H9 (cell line): ENCODE data around the gene MGAM2. TPM values are rescaled to one million over a fixed set of nuclear protein-coding genes. Genes with fewer than 3 reads are reported as not detected.

Experiments
- DNase-seq: peaks from one replicate; pipeline ENCODE4 v3.0.0-alpha.2; 2017
- H2AFZ ChIP-seq: one replicate; pipeline ENCODE4 v1.6.1; 2013; ENCODE audit warnings: mild to moderate bottlenecking, low read length, control low read depth, moderate library complexity
- H2AK5ac ChIP-seq: 2 replicates; pipeline ENCODE4 v1.6.1; 2013; ENCODE audit warnings: low read length, control low read depth, mixed read lengths; ENCODE audit not compliant: insufficient read length
- H2BK120ac ChIP-seq: one replicate; pipeline ENCODE4 v1.6.1; 2013; ENCODE audit warnings: low read depth, mild to moderate bottlenecking, low read length, control low read depth, inconsistent platforms; ENCODE audit not compliant: poor library complexity, severe bottlenecking
- H2BK12ac ChIP-seq: 2 replicates; pipeline ENCODE4 v1.6.1; 2013; ENCODE audit warnings: low read length, control low read depth, mixed read lengths, low read depth; ENCODE audit not compliant: insufficient read length
- H2BK15ac ChIP-seq: 2 replicates; pipeline ENCODE4 v1.6.1; 2013; ENCODE audit warnings: low read depth, low read length, control low read depth
- H2BK20ac ChIP-seq: one replicate; pipeline ENCODE4 v1.6.1; 2013; ENCODE audit warnings: low read depth, mild to moderate bottlenecking, low read length, control low read depth, inconsistent platforms; ENCODE audit not compliant: poor library complexity, severe bottlenecking
- H2BK5ac ChIP-seq: 2 replicates; pipeline ENCODE4 v1.6.1; 2013; ENCODE audit warnings: low read length, control low read depth, mixed read lengths; ENCODE audit not compliant: insufficient read length
- H3K14ac ChIP-seq: 2 replicates; pipeline ENCODE4 v1.6.1; 2013; ENCODE audit warnings: low read length, control low read depth; ENCODE audit not compliant: insufficient read depth
- H3K18ac ChIP-seq: 2 replicates; pipeline ENCODE4 v1.6.1; 2013; ENCODE audit warnings: low read depth, mild to moderate bottlenecking, mixed read lengths, low read length, control low read depth; ENCODE audit not compliant: insufficient read length
- H3K23ac ChIP-seq: 2 replicates; pipeline ENCODE4 v1.6.1; 2013; ENCODE audit warnings: low read length, control low read depth, mixed read lengths, low read depth; ENCODE audit not compliant: insufficient read length
- H3K23me2 ChIP-seq: 2 replicates; pipeline ENCODE4 v1.6.1; 2013; ENCODE audit warnings: low read depth, mild to moderate bottlenecking, mixed read lengths, low read length, control low read depth; ENCODE audit not compliant: insufficient read length, poor library complexity, severe bottlenecking
- H3K27ac ChIP-seq: 2 replicates; pipeline ENCODE4 v1.5.1; 2013; ENCODE audit warnings: low read length, control low read depth, mixed read lengths, low read depth; ENCODE audit not compliant: insufficient read length
- H3K27me3 ChIP-seq: 2 replicates; pipeline ENCODE4 v1.6.1; 2013; ENCODE audit warnings: low read length, control low read depth, inconsistent platforms; ENCODE audit not compliant: insufficient read depth
- H3K4ac ChIP-seq: 2 replicates; pipeline ENCODE4 v1.6.1; 2013; ENCODE audit warnings: low read depth, mild to moderate bottlenecking, control low read depth, inconsistent platforms, low read length, moderate library complexity
- H3K4me1 ChIP-seq: 2 replicates; pipeline ENCODE4 v1.6.1; 2013; ENCODE audit warnings: low read length, control low read depth, inconsistent platforms; ENCODE audit not compliant: insufficient read depth
- H3K4me2 ChIP-seq: 2 replicates; pipeline ENCODE4 v1.6.1; 2013; ENCODE audit warnings: low read length, control low read depth, mixed read lengths; ENCODE audit not compliant: insufficient read length, insufficient read depth
- H3K56ac ChIP-seq: 2 replicates; pipeline ENCODE4 v1.6.1; 2013; ENCODE audit warnings: low read depth, mild to moderate bottlenecking, mixed read lengths, low read length, control low read depth; ENCODE audit not compliant: insufficient read length
- H3K79me1 ChIP-seq: 2 replicates; pipeline ENCODE4 v1.6.1; 2013; ENCODE audit warnings: low read depth, mild to moderate bottlenecking, moderate library complexity, low read length, control low read depth, inconsistent platforms; ENCODE audit not compliant: insufficient read depth, poor library complexity, severe bottlenecking
- H3K79me2 ChIP-seq: 2 replicates; pipeline ENCODE4 v1.6.1; 2013; ENCODE audit warnings: low read length, control low read depth, inconsistent platforms; ENCODE audit not compliant: insufficient read depth
- H3K9ac ChIP-seq: 2 replicates; pipeline ENCODE4 v1.6.1; 2013; ENCODE audit warnings: low read length, control low read depth, mixed read lengths; ENCODE audit not compliant: insufficient read length; ENCODE audit errors: extremely low read depth
- H3K9me3 ChIP-seq: one replicate; pipeline ENCODE4 v1.6.1; 2013; ENCODE audit warnings: low read depth, low read length, inconsistent platforms; ENCODE audit not compliant: control insufficient read depth
- H3T11ph ChIP-seq: one replicate; pipeline ENCODE4 v1.6.1; 2013; ENCODE audit warnings: mild to moderate bottlenecking, low read length, control low read depth, inconsistent platforms
- H4K20me1 ChIP-seq: one replicate; pipeline ENCODE4 v1.6.1; 2013; ENCODE audit not compliant: control insufficient read depth, insufficient read length, insufficient read depth
- H4K5ac ChIP-seq: 2 replicates; pipeline ENCODE4 v1.6.1; 2013; ENCODE audit warnings: low read depth, mild to moderate bottlenecking, mixed read lengths, low read length, control low read depth; ENCODE audit not compliant: insufficient read length
- H4K8ac ChIP-seq: replicated peaks from 2 replicates; pipeline ENCODE4 v1.6.1; 2013; ENCODE audit warnings: low read length, control low read depth, mixed read lengths, low read depth; ENCODE audit not compliant: insufficient read length
- H4K91ac ChIP-seq: 2 replicates; pipeline ENCODE4 v1.6.1; 2013; ENCODE audit warnings: low read depth, mild to moderate bottlenecking, moderate library complexity, mixed read lengths, low read length, control low read depth; ENCODE audit not compliant: insufficient read length
- H3K27ac Mint-ChIP-seq, 3 experiments: 2 replicates in 2 of 3; 3 replicates in 1 of 3; pipeline ENCODE4 v1.8.0; 2020 to 2021; ENCODE audit warnings: mixed read lengths in 3 of 3, mild to moderate bottlenecking in 1 of 3, moderate library complexity in 1 of 3
- H3K27me3 Mint-ChIP-seq: 2 replicates; pipeline ENCODE4 v1.8.0; 2021; ENCODE audit warnings: low read depth, mild to moderate bottlenecking, moderate library complexity, mixed read lengths
- H3K36me3 Mint-ChIP-seq, 3 experiments: 2 replicates in 2 of 3; 3 replicates in 1 of 3; pipeline ENCODE4 v1.8.0; 2020 to 2021; ENCODE audit warnings: low read depth in 3 of 3, mixed read lengths in 3 of 3; ENCODE audit not compliant: insufficient read depth in 1 of 3
- H3K4me1 Mint-ChIP-seq, 2 experiments: 2 replicates each; pipeline ENCODE4 v1.8.0; 2020; ENCODE audit warnings: mixed read lengths in 2 of 2
- H3K4me3 Mint-ChIP-seq, 2 experiments: 2 replicates in 1 of 2; 3 replicates in 1 of 2; pipeline ENCODE4 v1.8.0; 2020 to 2021; ENCODE audit warnings: mild to moderate bottlenecking in 2 of 2, mixed read lengths in 2 of 2, moderate library complexity in 1 of 2
- H3K9me3 Mint-ChIP-seq, 2 experiments: 2 replicates in 1 of 2; 3 replicates in 1 of 2; pipeline ENCODE4 v1.8.0; 2020; ENCODE audit warnings: mild to moderate bottlenecking in 2 of 2, mixed read lengths in 2 of 2, moderate library complexity in 1 of 2
- CTCF ChIP-seq: fragments of 200-600 bp; sonication (generic); conservative IDR thresholded peaks from 3 replicates; pipeline ENCODE4 v1.8.0; 2021; ENCODE audit warnings: antibody characterized with exemption, mild to moderate bottlenecking
- WGBS: extraction: QIAGEN DNeasy Blood & Tissue Kit; methylation state at CpG from one replicate; pipeline ENCODE4 v1.1.7; 2013; ENCODE audit warnings: missing lambda C conversion rate, low lambda C conversion rate, mixed read lengths; ENCODE audit not compliant: insufficient read length; ENCODE audit errors: extremely low coverage; 5-methylcytosine and 5-hydroxymethylcytosine counted together
- total RNA-seq: library from RNA; stranded (reverse); gene quantifications from 2 replicates; pipeline ENCODE4 v1.2.1, GENCODE V29; 2021

Gene MGAM2
- total RNA-seq, 1 experiment from 2014 or later, result not detected

GRCh38 chr7:142196066-142196840 lies 84.7 kb downstream of the MGAM2 start:
- Mint-ChIP-seq H3K27ac (no peak overlapping the region), H3K4me3 (no peak overlapping the region), H3K36me3 (no peaks in the 10 kb centered on the region), H3K4me1 (no peaks in the 10 kb centered on the region), H3K9me3 (no peaks in the 10 kb centered on the region; a peak in 1 of 5 replicates), H3K27me3 (peaks cover 3% of the 10 kb centered on the region)
- Histone ChIP-seq H2BK15ac (no peak overlapping the region), H3K4ac (no peak overlapping the region), H3K18ac (no peak overlapping the region), H3K9me3 (no peaks in the 10 kb centered on the region), H3K27me3 (no peaks in the 10 kb centered on the region), H3K14ac (no peak overlapping the region), H2BK120ac (no peak overlapping the region), H2BK12ac (no peak overlapping the region), H3K27ac (no peak overlapping the region), H4K91ac (no peak overlapping the region), H4K5ac (no peak overlapping the region), H3K4me1 (no peaks in the 10 kb centered on the region), H3K9ac (no peak overlapping the region), H4K8ac (no peak overlapping the region), H3K23me2 (no peaks in the 10 kb centered on the region), H2AFZ (no peak overlapping the region), H2BK5ac (no peak overlapping the region), H2AK5ac (no peak overlapping the region), H4K20me1 (no peaks in the 10 kb centered on the region), H3T11ph (no peak overlapping the region), H3K56ac (no peak overlapping the region), H2BK20ac (no peak overlapping the region), H3K79me1 (no peaks in the 10 kb centered on the region), H3K79me2 (no peaks in the 10 kb centered on the region), H3K23ac (no peak overlapping the region), H3K4me2 (no peak overlapping the region)
- TF ChIP-seq CTCF, result no peak
- no peak for DNase-seq
- no CpG with 5 or more reads among the region's 9 CpGs for WGBS
